ENCODE measurements around the gene TPGS2. TPM values are rescaled to one million over a fixed set of nuclear protein-coding genes. Genes with fewer than 3 reads are reported as not detected.
A peak's percentile ranks its signal among the peaks of the same experiment; 100 is the strongest.
"Not testable (repeated sequence)": the region's sequence is repeated elsewhere in the genome, so short reads cannot be mapped to it uniquely, and the experiment has no call there.

Gene TPGS2
- 127 and 129 TPM in 2 replicates for total RNA-seq
- long read RNA-seq, full-length matches to known transcripts, result 240 of 276 reads
- long read RNA-seq, partial matches to known transcripts, result 14 of 276 reads
- long read RNA-seq, other reads (novel, unspliced or antisense), result 22 of 276 reads

DNA sequence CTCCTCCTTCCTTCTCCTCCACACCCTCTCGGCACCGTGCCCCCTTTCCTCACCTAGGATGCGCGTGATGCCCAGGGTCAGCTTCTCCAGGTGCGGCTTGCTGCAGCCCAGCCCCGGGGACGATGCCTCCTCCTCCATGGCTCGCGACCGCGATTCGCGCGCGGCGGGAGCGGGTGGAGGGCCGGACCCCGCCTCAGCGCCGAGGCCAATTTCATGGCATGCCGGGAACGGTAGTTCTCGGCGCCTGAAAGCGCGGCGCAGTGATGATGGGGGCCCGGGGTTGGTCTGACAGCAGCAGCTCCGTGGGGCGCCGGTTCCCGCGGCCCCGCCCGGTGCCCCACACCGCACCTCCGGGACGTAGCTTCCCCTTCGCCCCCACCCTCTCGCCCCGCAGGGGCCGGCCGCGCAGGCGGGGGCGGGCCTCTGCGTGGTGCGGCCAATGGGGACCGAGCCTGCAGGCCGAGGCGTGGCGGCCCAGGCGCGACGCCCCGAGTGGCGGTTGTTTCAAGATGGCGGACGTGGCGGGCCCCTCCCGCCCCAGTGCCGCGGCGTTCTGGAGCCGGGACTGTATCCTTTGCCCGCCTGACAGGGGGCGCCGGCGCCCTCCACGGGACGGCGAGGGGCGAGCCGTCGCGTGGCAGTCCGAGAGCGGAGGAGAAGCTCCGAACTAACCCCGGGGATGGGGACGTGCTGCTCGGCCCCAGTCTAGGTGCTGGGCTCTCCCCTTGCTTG lies at the start of gene TPGS2, which contains the start of gene KIAA1328:
TPGS2 (minus strand) TSS at position 373 of the 732 bp plus-strand sequence; CDS start at position 138, 235 bp downstream.
KIAA1328 (plus strand) TSS at position 498 of the 732 bp plus-strand sequence; CDS start at position 510, 12 bp downstream.
- peak within 1 kb of the TSS; percentile 97 for H3K4me3 Mint-ChIP-seq (ENCODE audit: low read depth)
- H3K27ac Mint-ChIP-seq, result peak within 1 kb of the TSS; percentile 97
- DNase-seq (ENCODE audit: low spot score, unreplicated experiment), result peak; percentile 73
- no peaks in the 10 kb centered on the region for H3K9me3 Mint-ChIP-seq (ENCODE audit: low read depth)
- H3K4me1 Mint-ChIP-seq (ENCODE audit: low read depth), result peaks cover 20% of the 10 kb centered on the region
- no peaks in the 10 kb centered on the region for H3K27me3 Mint-ChIP-seq
- peaks cover 11% of the 10 kb centered on the region for H3K36me3 Mint-ChIP-seq (ENCODE audit: insufficient read depth)
- peak; percentile 68 for TF ChIP-seq CTCF (IDR thresholded peaks at IDR 0.05; ENCODE audit: unreplicated experiment)

- H3K27ac Mint-ChIP-seq; H3K27me3 Mint-ChIP-seq; DNase-seq (ENCODE audit: low spot score, unreplicated experiment); H3K4me3 Mint-ChIP-seq (ENCODE audit: low read depth); H3K4me1 Mint-ChIP-seq (ENCODE audit: low read depth): not testable (repeated sequence)
- Mint-ChIP-seq H3K9me3 (ENCODE audit: low read depth) (peaks cover 27% of the 10 kb centered on the region), H3K36me3 (ENCODE audit: insufficient read depth) (peaks cover 33% of the 10 kb centered on the region)
These were observed 45.0 kb upstream of the TPGS2 start for GRCh38 chr18:36873826-36874225.

DNA sequence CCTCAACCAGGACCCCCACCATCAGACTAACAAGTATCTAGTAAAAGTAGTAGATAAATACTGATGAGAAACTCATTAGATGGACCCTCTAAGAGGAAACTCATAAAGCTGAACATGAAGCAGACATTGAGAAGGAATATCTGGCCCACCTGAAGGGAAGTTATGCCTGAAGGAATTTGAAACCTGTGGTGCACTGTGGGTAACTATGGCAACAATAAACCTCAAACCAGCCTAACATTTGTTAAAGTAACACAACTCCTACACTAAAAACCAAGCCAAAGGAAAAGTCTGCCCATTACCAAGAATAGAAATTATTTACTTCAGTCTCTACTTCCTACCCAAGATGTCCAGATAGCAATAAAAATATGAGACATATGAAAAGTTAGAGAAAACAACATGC lies 43.5 kb upstream of the TPGS2 start:
- Mint-ChIP-seq H3K9me3 (ENCODE audit: low read depth) (peaks cover 20% of the 10 kb centered on the region), H3K27ac (no peak overlapping the region), H3K36me3 (ENCODE audit: insufficient read depth) (peaks cover 30% of the 10 kb centered on the region), H3K27me3 (no peaks in the 10 kb centered on the region), H3K4me1 (ENCODE audit: low read depth) (peaks cover 12% of the 10 kb centered on the region), H3K4me3 (ENCODE audit: low read depth) (no peak overlapping the region)
- no peak for TF ChIP-seq CTCF (IDR thresholded peaks at IDR 0.05; ENCODE audit: unreplicated experiment)
- DNase-seq (ENCODE audit: low spot score, unreplicated experiment), result no peak

GRCh38 chr18:36871801-36872200 lies 43.0 kb upstream of the TPGS2 start:
- Mint-ChIP-seq H3K9me3 (ENCODE audit: low read depth) (peaks cover 17% of the 10 kb centered on the region), H3K4me1 (ENCODE audit: low read depth) (peaks cover 10% of the 10 kb centered on the region), H3K27ac (no peak overlapping the region), H3K4me3 (ENCODE audit: low read depth) (no peak overlapping the region), H3K36me3 (ENCODE audit: insufficient read depth) (peaks cover 31% of the 10 kb centered on the region), H3K27me3 (no peaks in the 10 kb centered on the region)
- TF ChIP-seq CTCF (IDR thresholded peaks at IDR 0.05; ENCODE audit: unreplicated experiment), result no peak
- DNase-seq (ENCODE audit: low spot score, unreplicated experiment), result no peak

DNA sequence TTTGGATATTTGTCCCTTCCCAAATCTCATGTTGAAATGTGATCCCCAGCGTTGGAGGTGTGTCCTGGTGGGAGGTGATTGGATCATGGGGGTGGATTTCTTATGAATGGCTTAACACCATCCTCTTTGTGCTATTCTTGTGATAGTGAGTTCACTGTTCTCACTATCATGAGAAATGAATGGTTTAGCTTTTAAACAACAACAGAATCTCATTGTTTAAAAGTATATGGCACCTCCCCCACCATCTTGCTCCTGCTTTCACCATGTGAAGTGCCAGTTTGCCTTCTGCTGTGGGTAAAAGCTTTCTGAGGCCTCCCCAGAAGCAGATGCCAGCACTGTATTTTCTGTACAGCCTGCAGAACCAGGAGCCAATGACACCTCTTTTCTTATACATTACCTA lies 38.3 kb upstream of the TPGS2 start:
- DNase-seq (ENCODE audit: low spot score, unreplicated experiment), result no peak
- H3K36me3 Mint-ChIP-seq (ENCODE audit: insufficient read depth), result peaks cover 8% of the 10 kb centered on the region
- no peak overlapping the region for H3K27ac Mint-ChIP-seq
- H3K4me1 Mint-ChIP-seq (ENCODE audit: low read depth), result peaks cover 11% of the 10 kb centered on the region
- no peaks in the 10 kb centered on the region for H3K27me3 Mint-ChIP-seq
- no peak for TF ChIP-seq CTCF (IDR thresholded peaks at IDR 0.05; ENCODE audit: unreplicated experiment)
- no peak overlapping the region for H3K4me3 Mint-ChIP-seq (ENCODE audit: low read depth)
- H3K9me3 Mint-ChIP-seq (ENCODE audit: low read depth), result no peaks in the 10 kb centered on the region

All from progenitor cell of endocrine pancreas (in vitro differentiated cells).